ENCODE data around the gene UNK.
"Not testable (repeated sequence)": the region's sequence is repeated elsewhere in the genome, so short reads cannot be mapped to it uniquely, and the experiment has no call there.

Gene UNK

GRCh38 chr17:75856062-75856756, 71.6 kb downstream of the UNK start:
- peak overlapping the region; percentile 92 for H3K4me3 ChIP-seq (ENCODE audit: low read depth, low read length)
- H3K36me3 ChIP-seq (replicated peaks): peaks cover 4% of the 10 kb centered on the region
- in situ Hi-C loops (cut with HindIII; ENCODE audit: low pct_ligation_motif_present, low sequenced_read_pairs): no loop called here
- TF ChIP-seq, protein P1, sequence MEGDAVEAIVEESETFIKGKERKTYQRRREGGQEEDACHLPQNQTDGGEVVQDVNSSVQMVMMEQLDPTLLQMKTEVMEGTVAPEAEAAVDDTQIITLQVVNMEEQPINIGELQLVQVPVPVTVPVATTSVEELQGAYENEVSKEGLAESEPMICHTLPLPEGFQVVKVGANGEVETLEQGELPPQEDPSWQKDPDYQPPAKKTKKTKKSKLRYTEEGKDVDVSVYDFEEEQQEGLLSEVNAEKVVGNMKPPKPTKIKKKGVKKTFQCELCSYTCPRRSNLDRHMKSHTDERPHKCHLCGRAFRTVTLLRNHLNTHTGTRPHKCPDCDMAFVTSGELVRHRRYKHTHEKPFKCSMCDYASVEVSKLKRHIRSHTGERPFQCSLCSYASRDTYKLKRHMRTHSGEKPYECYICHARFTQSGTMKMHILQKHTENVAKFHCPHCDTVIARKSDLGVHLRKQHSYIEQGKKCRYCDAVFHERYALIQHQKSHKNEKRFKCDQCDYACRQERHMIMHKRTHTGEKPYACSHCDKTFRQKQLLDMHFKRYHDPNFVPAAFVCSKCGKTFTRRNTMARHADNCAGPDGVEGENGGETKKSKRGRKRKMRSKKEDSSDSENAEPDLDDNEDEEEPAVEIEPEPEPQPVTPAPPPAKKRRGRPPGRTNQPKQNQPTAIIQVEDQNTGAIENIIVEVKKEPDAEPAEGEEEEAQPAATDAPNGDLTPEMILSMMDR (IDR thresholded peaks at IDR 0.05; ENCODE audit: low read depth, low read length, missing control alignments): peak; percentile 38
- no peak for DNase-seq
- H3K27me3 ChIP-seq (replicated peaks): no peaks in the 10 kb centered on the region
- peak overlapping the region; percentile 84 for H3K27ac ChIP-seq

DNA sequence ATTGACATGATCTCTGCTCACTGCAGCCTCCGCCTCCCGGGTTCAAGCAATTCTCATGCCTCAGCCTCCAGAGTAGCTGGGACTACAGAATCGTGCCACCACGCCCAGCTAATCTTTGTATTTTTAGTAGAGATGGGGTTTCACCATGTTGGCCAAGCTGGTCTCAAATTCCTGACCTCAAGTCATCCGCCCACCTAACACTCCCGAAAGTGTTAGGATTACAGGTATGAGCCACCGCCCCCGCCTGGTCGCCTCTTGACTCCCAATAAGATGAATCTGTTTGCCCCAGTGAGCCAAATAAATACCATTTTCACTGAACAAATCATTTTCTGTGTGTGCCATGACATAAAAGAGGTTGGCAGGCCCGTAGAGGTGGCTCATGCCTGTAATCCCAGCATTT, 74.8 kb downstream of the UNK start:
- H3K36me3 ChIP-seq (replicated peaks); H3K27ac ChIP-seq; H3K4me3 ChIP-seq (ENCODE audit: low read depth, low read length); DNase-seq; in situ Hi-C loops (cut with HindIII; ENCODE audit: low pct_ligation_motif_present, low sequenced_read_pairs); H3K27me3 ChIP-seq (replicated peaks): not testable (repeated sequence)

DNA sequence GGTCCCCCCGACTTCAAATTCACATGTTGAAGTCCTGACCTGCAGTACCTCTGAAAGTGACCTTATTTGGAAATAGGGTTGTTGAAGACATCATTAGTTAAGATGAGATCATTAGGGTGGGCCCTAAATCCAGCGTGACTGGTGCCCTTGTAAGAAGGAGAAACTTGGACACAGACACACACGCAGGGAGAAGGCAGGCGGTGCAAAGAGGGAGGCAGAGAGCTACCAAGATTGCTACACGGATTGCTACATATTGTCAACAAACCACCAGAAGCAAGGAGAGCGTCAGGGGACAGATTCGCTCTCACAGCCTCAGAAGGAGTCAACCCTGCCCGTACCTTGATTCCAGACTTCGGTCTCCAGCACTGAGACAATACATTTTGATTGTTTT, 77.3 kb downstream of the UNK start:
- TF ChIP-seq, protein P1 (IDR thresholded peaks at IDR 0.05; ENCODE audit: low read depth, low read length, missing control alignments): no peak
- Histone ChIP-seq H3K36me3 (replicated peaks) (no peaks in the 10 kb centered on the region), H3K4me3 (ENCODE audit: low read depth, low read length) (no peak overlapping the region), H3K27ac (no peak overlapping the region), H3K27me3 (replicated peaks) (no peaks in the 10 kb centered on the region)
- no peak for DNase-seq
- in situ Hi-C loops (cut with HindIII; ENCODE audit: low pct_ligation_motif_present, low sequenced_read_pairs): no loop called here

GRCh38 chr17:75864448-75864871, 79.9 kb downstream of the UNK start:
- Histone ChIP-seq H3K36me3 (replicated peaks) (no peaks in the 10 kb centered on the region), H3K27ac (peak overlapping the region; percentile 2), H3K4me3 (ENCODE audit: low read depth, low read length) (no peak overlapping the region), H3K27me3 (replicated peaks) (no peaks in the 10 kb centered on the region)
- in situ Hi-C loops (cut with HindIII; ENCODE audit: low pct_ligation_motif_present, low sequenced_read_pairs): no loop called here
- peak; percentile 68 for DNase-seq
- TF ChIP-seq, protein P1 (IDR thresholded peaks at IDR 0.05; ENCODE audit: low read depth, low read length, missing control alignments): no peak

- in situ Hi-C loops (cut with HindIII; ENCODE audit: low pct_ligation_motif_present, low sequenced_read_pairs); H3K27me3 ChIP-seq (replicated peaks): not testable (repeated sequence)
Measured at GRCh38 chr17:75864887-75865286, 80.3 kb downstream of the UNK start.

GRCh38 chr17:75865404-75866188, 81.0 kb downstream of the UNK start:
- H3K36me3 ChIP-seq (replicated peaks); DNase-seq; in situ Hi-C loops (cut with HindIII; ENCODE audit: low pct_ligation_motif_present, low sequenced_read_pairs); H3K27me3 ChIP-seq (replicated peaks); H3K4me3 ChIP-seq (ENCODE audit: low read depth, low read length); H3K27ac ChIP-seq: not testable (repeated sequence)

More at GRCh38 chr17:75864887-75865286, 80.3 kb downstream of the UNK start:
- H3K4me3 ChIP-seq (ENCODE audit: low read depth, low read length); DNase-seq; H3K27ac ChIP-seq; H3K36me3 ChIP-seq (replicated peaks): not testable (repeated sequence)

DNA sequence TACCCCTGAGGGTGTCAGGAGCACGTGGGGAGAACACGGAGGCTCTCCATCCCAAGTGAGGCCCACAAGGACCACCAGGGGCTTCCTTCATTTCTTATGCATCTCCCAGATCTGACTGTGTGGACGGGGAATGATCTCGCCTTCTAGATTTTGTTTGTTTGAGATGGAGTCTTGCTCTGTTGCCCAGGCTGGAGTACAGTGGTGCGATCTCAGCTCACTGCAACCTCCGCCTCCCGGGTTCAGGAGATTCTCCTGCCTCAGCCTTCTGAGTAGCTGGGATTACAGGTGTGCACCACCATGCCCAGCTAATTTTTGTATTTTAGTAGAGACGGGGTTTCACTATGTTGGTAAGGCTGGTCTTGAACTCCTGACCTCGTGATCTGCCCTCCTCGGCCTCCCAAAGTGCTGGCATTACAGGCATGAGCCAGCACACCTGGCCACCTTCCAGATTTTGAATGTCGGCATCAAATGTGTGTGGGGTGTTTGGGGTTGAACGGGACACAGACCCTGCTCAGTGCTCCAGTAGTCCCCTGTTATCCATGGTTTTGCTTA, 84.2 kb downstream of the UNK start:
- in situ Hi-C loops (cut with HindIII; ENCODE audit: low pct_ligation_motif_present, low sequenced_read_pairs); H3K4me3 ChIP-seq (ENCODE audit: low read depth, low read length); H3K27me3 ChIP-seq (replicated peaks); H3K36me3 ChIP-seq (replicated peaks); H3K27ac ChIP-seq; DNase-seq: not testable (repeated sequence)
